ENCODE measurements around the gene CSF2RB.

- TF ChIP-seq YY1 (IDR thresholded peaks at IDR 0.05; ENCODE audit: low read depth) (no peak), EP300 (IDR thresholded peaks at IDR 0.05; ENCODE audit: borderline replicate concordance) (no peak), MAX (IDR thresholded peaks at IDR 0.05) (no peak), EGR1 (IDR thresholded peaks at IDR 0.05) (no peak), TCF12 (IDR thresholded peaks at IDR 0.05; ENCODE audit: low read depth) (no peak), CREB1 (IDR thresholded peaks at IDR 0.05; ENCODE audit: low read depth) (no peak), CEBPB (IDR thresholded peaks at IDR 0.05) (no peak), RAD21 (IDR thresholded peaks at IDR 0.05; ENCODE audit: low read depth) (no peak), ZBTB7A (IDR thresholded peaks at IDR 0.05; ENCODE audit: low read depth) (no peak), TAF1 (IDR thresholded peaks at IDR 0.05; ENCODE audit: low read depth) (no peak), REST (IDR thresholded peaks at IDR 0.05; ENCODE audit: low read depth) (no peak)
These were observed 14.7 kb upstream of the CSF2RB start for GRCh38 chr22:36898690-36899089.
